Neural cell (in vitro differentiated cells): ENCODE measurements around the gene ROBO3. TPM values are rescaled to one million over a fixed set of nuclear protein-coding genes. Genes with fewer than 3 reads are reported as not detected.

ENCODE experiments used
- H2AFZ ChIP-seq: fragments of 200-600, 300-800 bp; sonication (generic), shearing (Covaris generic); 2 replicates; pipeline ENCODE4 v1.6.0; 2014; ENCODE audit warnings: low read depth, mild to moderate bottlenecking, antibody characterized with exemption, low read length, moderate library complexity
- H3F3A ChIP-seq: fragments of 200-600 bp; shearing (Covaris generic); 2 replicates; pipeline ENCODE4 v1.6.1; 2016; ENCODE audit warnings: mild to moderate bottlenecking, moderate library complexity, mixed read lengths, antibody characterized with exemption, low read length; ENCODE audit not compliant: insufficient read depth, poor library complexity, severe bottlenecking
- H3K27ac ChIP-seq: fragments of 200-600, 300-800 bp; sonication (generic), shearing (Covaris generic); 2 replicates; pipeline ENCODE4 v1.5.1; 2014; ENCODE audit warnings: mild to moderate bottlenecking, low read length, moderate library complexity
- H3K27me3 ChIP-seq: fragments of 300-800, 200-600 bp; sonication (generic), shearing (Covaris generic); 2 replicates; pipeline ENCODE4 v1.6.0; 2014; ENCODE audit warnings: mild to moderate bottlenecking, low read depth, low read length, moderate library complexity; ENCODE audit not compliant: insufficient read depth
- H3K36me3 ChIP-seq: fragments of 300-800, 200-600 bp; sonication (generic), shearing (Covaris generic); 2 replicates; pipeline ENCODE4 v1.5.1; 2014; ENCODE audit warnings: mild to moderate bottlenecking, antibody characterized with exemption, low read length, moderate library complexity; ENCODE audit not compliant: insufficient read depth
- H3K4me2 ChIP-seq: fragments of 300-800, 200-600 bp; sonication (generic), shearing (Covaris generic); 2 replicates; pipeline ENCODE4 v1.6.0; 2014; ENCODE audit warnings: mild to moderate bottlenecking, low read length
- H3K4me3 ChIP-seq: fragments of 300-800, 200-600 bp; sonication (generic), shearing (Covaris generic); 2 replicates; pipeline ENCODE4 v1.5.1; 2014; ENCODE audit warnings: mild to moderate bottlenecking, low read length, moderate library complexity
- H3K79me2 ChIP-seq: fragments of 200-600 bp; shearing (Covaris generic); replicated peaks from 2 replicates; pipeline ENCODE4 v1.6.0; 2014; ENCODE audit warnings: mild to moderate bottlenecking, low read length, moderate library complexity; ENCODE audit not compliant: insufficient read depth
- H3K9ac ChIP-seq: fragments of 300-800, 200-600 bp; sonication (generic), shearing (Covaris generic); 2 replicates; pipeline ENCODE4 v1.6.1; 2016; ENCODE audit warnings: mild to moderate bottlenecking, low read length, mixed read lengths
- H3K9me2 ChIP-seq: fragments of 200-600 bp; shearing (Covaris generic); 2 replicates; pipeline ENCODE4 v1.6.1; 2016; ENCODE audit warnings: mild to moderate bottlenecking, low read length, mixed read lengths; ENCODE audit not compliant: insufficient read depth
- H3K9me3 ChIP-seq: fragments of 200-600, 300-800 bp; sonication (generic), shearing (Covaris generic); 2 replicates; pipeline ENCODE4 v1.6.1; 2016; ENCODE audit warnings: mild to moderate bottlenecking, mixed run types, low read length, moderate library complexity, mixed read lengths
- H4K20me1 ChIP-seq: fragments of 200-600 bp; shearing (Covaris generic); 2 replicates; pipeline ENCODE4 v1.6.1; 2016; ENCODE audit warnings: mild to moderate bottlenecking, mixed run types; ENCODE audit not compliant: insufficient read depth
- EP300 ChIP-seq: fragments of 450-650 bp; conservative IDR thresholded peaks from 2 replicates; pipeline ENCODE4 v1.6.1; 2014; ENCODE audit warnings: antibody characterized with exemption, mild to moderate bottlenecking, moderate library complexity; ENCODE audit not compliant: poor library complexity, severe bottlenecking
- EZH2 ChIP-seq: fragments of 200-600, 300-800 bp; shearing (Covaris generic), sonication (generic); IDR thresholded peaks from 2 replicates; pipeline ENCODE4 v1.6.1; 2014; ENCODE audit warnings: antibody characterized with exemption, low read length, borderline replicate concordance, mild to moderate bottlenecking; ENCODE audit not compliant: insufficient read depth, poor library complexity, severe bottlenecking
- MXI1 ChIP-seq: fragments of 450-650 bp; conservative IDR thresholded peaks from 2 replicates; pipeline ENCODE4 v1.6.1; 2014; ENCODE audit warnings: antibody characterized with exemption, mild to moderate bottlenecking; ENCODE audit not compliant: poor library complexity, severe bottlenecking
- POLR2AphosphoS5 ChIP-seq: IDR thresholded peaks from 2 replicates; pipeline ENCODE4 v1.6.1; 2012
- RAD21 ChIP-seq: fragments of 450-650 bp; conservative IDR thresholded peaks from 2 replicates; pipeline ENCODE4 v1.6.1; 2014; ENCODE audit warnings: antibody characterized with exemption, mild to moderate bottlenecking, moderate library complexity
- SMC3 ChIP-seq: fragments of 450-650 bp; conservative IDR thresholded peaks from 2 replicates; pipeline ENCODE4 v1.6.1; 2014; ENCODE audit warnings: antibody characterized with exemption, mild to moderate bottlenecking, moderate library complexity; ENCODE audit not compliant: poor library complexity
- TAF1 ChIP-seq: IDR thresholded peaks from 2 replicates; pipeline ENCODE4 v1.6.1; 2012; ENCODE audit warnings: low read depth
- polyA plus RNA-seq: library from polyadenylated mRNA; depleted of rRNA; stranded (reverse); fragments of >200 nt; gene quantifications from 2 replicates; pipeline ENCODE4 v1.2.3, GENCODE V29; 2014
- TF ChIP-seq, protein P1 (sequence below): fragments of 450-650 bp; IDR thresholded peaks from 2 replicates; pipeline ENCODE4 v1.5.1; 2014; ENCODE audit warnings: antibody characterized with exemption, mild to moderate bottlenecking, moderate library complexity; ENCODE audit not compliant: poor library complexity, severe bottlenecking
- TF ChIP-seq, protein P2 (sequence below): IDR thresholded peaks from 2 replicates; pipeline ENCODE4 v1.6.1; 2012; ENCODE audit warnings: borderline replicate concordance

The ROBO3 gene
- polyA plus RNA-seq, 1 donor from 2014 or later: 12.8 TPM

DNA sequence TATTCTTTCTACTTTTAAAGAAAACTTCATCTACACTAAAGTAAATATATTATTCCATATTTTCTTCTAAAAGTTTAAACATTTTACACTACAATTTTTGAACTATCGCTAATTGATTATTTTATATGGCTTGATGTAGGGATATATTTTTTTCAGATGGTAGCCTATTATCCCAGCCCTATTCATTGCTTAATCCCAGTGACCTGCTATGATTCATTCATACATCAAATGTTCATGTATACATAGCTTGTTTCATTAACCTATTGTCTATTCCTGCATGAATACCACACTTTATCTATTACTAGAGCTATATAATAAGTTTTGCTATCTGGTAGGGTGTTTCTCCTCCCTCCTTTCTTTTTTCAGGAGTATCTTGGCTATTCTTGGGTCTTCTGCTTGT lies 37.4 kb downstream of the ROBO3 start:
- Histone ChIP-seq H3K4me3 (no peak overlapping the region), H3F3A (no peaks in the 10 kb centered on the region), H3K27ac (no peak overlapping the region), H4K20me1 (no peaks in the 10 kb centered on the region), H3K9me2 (no peaks in the 10 kb centered on the region), H3K4me2 (no peak overlapping the region), H3K27me3 (no peaks in the 10 kb centered on the region), H3K9me3 (no peaks in the 10 kb centered on the region), H3K79me2 (no peaks in the 10 kb centered on the region), H2AFZ (no peak overlapping the region), H3K9ac (no peak overlapping the region), H3K36me3 (no peaks in the 10 kb centered on the region)
- TF ChIP-seq POLR2AphosphoS5: no peak

DNA sequence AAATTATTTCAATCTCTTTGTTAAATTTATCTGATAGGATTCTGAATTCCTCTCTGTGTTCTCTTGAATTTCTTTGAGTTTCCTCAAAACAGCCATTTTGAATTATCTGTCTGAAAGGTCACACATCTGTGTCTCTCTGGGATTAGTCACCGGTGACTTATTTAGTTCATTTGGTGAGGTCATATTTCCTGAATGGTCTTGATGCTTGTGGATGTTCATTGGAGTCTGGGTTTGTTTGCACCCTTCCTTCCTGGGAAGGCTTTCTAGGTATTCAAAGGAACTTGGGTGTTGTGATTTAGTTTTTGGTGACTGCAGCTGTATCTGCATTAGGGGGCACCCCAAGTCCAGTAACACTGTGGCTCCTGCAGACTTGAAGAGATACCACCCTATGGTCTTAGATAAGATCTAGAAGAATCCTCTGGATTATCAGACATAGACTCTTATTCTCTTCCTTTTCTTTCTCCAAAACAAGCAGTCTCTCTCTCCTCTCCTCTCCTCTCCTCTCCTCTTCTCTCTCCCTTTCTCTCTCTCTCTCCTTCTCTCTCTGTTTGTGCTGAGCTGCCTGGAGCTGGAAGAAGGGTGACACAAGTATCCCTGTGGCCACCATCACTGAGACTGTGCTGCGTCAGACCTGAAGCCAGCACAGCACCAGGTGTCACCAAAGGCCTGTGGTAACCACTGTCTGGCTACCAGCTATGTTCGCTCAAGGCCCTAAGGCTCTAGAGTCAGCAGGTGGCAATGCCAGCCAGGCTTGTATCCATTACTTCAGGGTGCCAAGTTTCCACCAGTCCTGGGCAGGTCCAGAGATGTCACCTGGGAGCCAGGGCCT lies 50.5 kb downstream of the ROBO3 start:
- H3K27ac ChIP-seq: no peak overlapping the region
- H3K9ac ChIP-seq: no peak overlapping the region
- H4K20me1 ChIP-seq: no peaks in the 10 kb centered on the region
- TF ChIP-seq EZH2 (no peak), TAF1 (no peak), MXI1 (no peak), POLR2AphosphoS5 (no peak), EP300 (no peak), SMC3 (no peak), RAD21 (no peak)
- TF ChIP-seq, protein P1, sequence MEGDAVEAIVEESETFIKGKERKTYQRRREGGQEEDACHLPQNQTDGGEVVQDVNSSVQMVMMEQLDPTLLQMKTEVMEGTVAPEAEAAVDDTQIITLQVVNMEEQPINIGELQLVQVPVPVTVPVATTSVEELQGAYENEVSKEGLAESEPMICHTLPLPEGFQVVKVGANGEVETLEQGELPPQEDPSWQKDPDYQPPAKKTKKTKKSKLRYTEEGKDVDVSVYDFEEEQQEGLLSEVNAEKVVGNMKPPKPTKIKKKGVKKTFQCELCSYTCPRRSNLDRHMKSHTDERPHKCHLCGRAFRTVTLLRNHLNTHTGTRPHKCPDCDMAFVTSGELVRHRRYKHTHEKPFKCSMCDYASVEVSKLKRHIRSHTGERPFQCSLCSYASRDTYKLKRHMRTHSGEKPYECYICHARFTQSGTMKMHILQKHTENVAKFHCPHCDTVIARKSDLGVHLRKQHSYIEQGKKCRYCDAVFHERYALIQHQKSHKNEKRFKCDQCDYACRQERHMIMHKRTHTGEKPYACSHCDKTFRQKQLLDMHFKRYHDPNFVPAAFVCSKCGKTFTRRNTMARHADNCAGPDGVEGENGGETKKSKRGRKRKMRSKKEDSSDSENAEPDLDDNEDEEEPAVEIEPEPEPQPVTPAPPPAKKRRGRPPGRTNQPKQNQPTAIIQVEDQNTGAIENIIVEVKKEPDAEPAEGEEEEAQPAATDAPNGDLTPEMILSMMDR: no peak
- TF ChIP-seq, protein P2, sequence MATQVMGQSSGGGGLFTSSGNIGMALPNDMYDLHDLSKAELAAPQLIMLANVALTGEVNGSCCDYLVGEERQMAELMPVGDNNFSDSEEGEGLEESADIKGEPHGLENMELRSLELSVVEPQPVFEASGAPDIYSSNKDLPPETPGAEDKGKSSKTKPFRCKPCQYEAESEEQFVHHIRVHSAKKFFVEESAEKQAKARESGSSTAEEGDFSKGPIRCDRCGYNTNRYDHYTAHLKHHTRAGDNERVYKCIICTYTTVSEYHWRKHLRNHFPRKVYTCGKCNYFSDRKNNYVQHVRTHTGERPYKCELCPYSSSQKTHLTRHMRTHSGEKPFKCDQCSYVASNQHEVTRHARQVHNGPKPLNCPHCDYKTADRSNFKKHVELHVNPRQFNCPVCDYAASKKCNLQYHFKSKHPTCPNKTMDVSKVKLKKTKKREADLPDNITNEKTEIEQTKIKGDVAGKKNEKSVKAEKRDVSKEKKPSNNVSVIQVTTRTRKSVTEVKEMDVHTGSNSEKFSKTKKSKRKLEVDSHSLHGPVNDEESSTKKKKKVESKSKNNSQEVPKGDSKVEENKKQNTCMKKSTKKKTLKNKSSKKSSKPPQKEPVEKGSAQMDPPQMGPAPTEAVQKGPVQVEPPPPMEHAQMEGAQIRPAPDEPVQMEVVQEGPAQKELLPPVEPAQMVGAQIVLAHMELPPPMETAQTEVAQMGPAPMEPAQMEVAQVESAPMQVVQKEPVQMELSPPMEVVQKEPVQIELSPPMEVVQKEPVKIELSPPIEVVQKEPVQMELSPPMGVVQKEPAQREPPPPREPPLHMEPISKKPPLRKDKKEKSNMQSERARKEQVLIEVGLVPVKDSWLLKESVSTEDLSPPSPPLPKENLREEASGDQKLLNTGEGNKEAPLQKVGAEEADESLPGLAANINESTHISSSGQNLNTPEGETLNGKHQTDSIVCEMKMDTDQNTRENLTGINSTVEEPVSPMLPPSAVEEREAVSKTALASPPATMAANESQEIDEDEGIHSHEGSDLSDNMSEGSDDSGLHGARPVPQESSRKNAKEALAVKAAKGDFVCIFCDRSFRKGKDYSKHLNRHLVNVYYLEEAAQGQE: no peak
- H3K36me3 ChIP-seq: no peaks in the 10 kb centered on the region
- no peaks in the 10 kb centered on the region for H3K9me2 ChIP-seq
- H2AFZ ChIP-seq: no peak overlapping the region
- no peaks in the 10 kb centered on the region for H3K9me3 ChIP-seq
- H3F3A ChIP-seq: no peaks in the 10 kb centered on the region
- peaks cover 8% of the 10 kb centered on the region for H3K27me3 ChIP-seq
- no peak overlapping the region for H3K4me2 ChIP-seq
- H3K4me3 ChIP-seq: no peak overlapping the region
- no peaks in the 10 kb centered on the region for H3K79me2 ChIP-seq
